GM12892 (cell line): ENCODE data around the gene DLG3.

Experiments used
- POLR2A ChIP-seq: IDR thresholded peaks from 2 replicates; pipeline ENCODE4 v1.6.1; 2011; ENCODE audit warnings: low read depth, low read length, control low read depth
- POLR2AphosphoS5 ChIP-seq: IDR thresholded peaks from 2 replicates; pipeline ENCODE4 v1.6.1; 2011; ENCODE audit warnings: low read depth, low read length, control low read depth
- TAF1 ChIP-seq: IDR thresholded peaks from 2 replicates; pipeline ENCODE4 v1.6.1; 2011; ENCODE audit warnings: low read depth, mild to moderate bottlenecking, control low read depth, low read length, borderline replicate concordance

DNA sequence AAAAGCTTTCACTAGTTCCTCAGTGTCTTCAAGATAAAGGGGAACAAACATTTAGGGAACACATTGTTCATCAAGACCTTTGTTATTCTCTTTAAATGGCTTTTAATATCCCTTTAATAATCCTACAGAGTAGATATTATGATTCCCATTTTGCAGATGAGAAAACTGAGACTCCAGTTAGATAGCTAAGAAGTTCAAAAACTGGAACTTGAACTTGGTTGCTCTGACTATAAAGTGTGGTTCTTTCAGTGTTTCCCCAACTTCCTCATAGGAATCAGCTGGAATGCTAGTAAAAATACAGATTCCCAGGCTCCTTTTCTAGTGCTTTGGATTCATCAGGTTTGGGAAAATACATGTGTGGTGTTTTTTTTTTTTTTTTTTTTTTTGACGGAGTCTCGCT lies 37.7 kb downstream of the DLG3 start:
- TF ChIP-seq TAF1 (no peak), POLR2A (no peak), POLR2AphosphoS5 (no peak)
